NCI-H2196 treated with DMSO at 0.1 percent for 48 hours (cell line): ENCODE data around the gene NADSYN1.

Experiments used
- DNase-seq: peaks from one replicate; lab custom pipeline; 2025; ENCODE audit not compliant: unreplicated experiment; lab: John Stamatoyannopoulos, UW

The NADSYN1 gene

GRCh38 chr11:71472941-71473792 lies 20.2 kb downstream of the NADSYN1 start:
- no peak for DNase-seq

GRCh38 chr11:71473793-71474080 lies 20.7 kb downstream of the NADSYN1 start:
- DNase-seq = no peak

GRCh38 chr11:71474141-71474770 lies 21.3 kb downstream of the NADSYN1 start:
- no peak for DNase-seq

GRCh38 chr11:71474771-71475483 lies 21.9 kb downstream of the NADSYN1 start:
- no peak for DNase-seq

- DNase-seq = no peak
Observed at GRCh38 chr11:71476031-71476430, 23.0 kb downstream of the NADSYN1 start.

GRCh38 chr11:71476926-71477640 lies 24.1 kb downstream of the NADSYN1 start:
- no peak for DNase-seq

- DNase-seq = no peak
Observed at GRCh38 chr11:71477641-71478527, 24.9 kb downstream of the NADSYN1 start.

- no peak for DNase-seq
Observed at GRCh38 chr11:71478528-71478840, 25.5 kb downstream of the NADSYN1 start.

GRCh38 chr11:71481101-71481960 lies 28.3 kb downstream of the NADSYN1 start:
- no peak for DNase-seq

- DNase-seq = no peak
Observed at GRCh38 chr11:71482216-71482615, 29.2 kb downstream of the NADSYN1 start.

- no peak for DNase-seq
Observed at GRCh38 chr11:71482746-71483364, 29.9 kb downstream of the NADSYN1 start.

GRCh38 chr11:71483692-71484091 lies 30.7 kb downstream of the NADSYN1 start:
- no peak for DNase-seq

GRCh38 chr11:71484248-71485062 lies 31.5 kb downstream of the NADSYN1 start:
- DNase-seq = no peak

- no peak for DNase-seq
Observed at GRCh38 chr11:71485063-71485399, 32.0 kb downstream of the NADSYN1 start.

- no peak for DNase-seq
Observed at GRCh38 chr11:71485466-71485865, 32.5 kb downstream of the NADSYN1 start.

- no peak for DNase-seq
Observed at GRCh38 chr11:71486320-71486719, 33.3 kb downstream of the NADSYN1 start.

- DNase-seq = no peak
Observed at GRCh38 chr11:71488681-71489270, 35.8 kb downstream of the NADSYN1 start.
